Measurements from ENCODE around the gene JOSD2.

Gene JOSD2

GRCh38 chr19:50511069-50511822, at the start of gene JOSD2:
Gene JOSD2 (minus strand): TSS chr19:50511191. CDS start chr19:50510431, 760 bp downstream.
- Histone ChIP-seq H3K4me1 (ENCODE audit: control insufficient read depth, insufficient read depth, low read length) (peaks cover 8% of the 10 kb centered on the region), H3K9ac (ENCODE audit: low read length) (peak within 1 kb of the TSS; percentile 97), H3K4me3 (ENCODE audit: low read length) (peak within 1 kb of the TSS; percentile 98), H3K36me3 (ENCODE audit: control insufficient read depth, insufficient read depth, low read length, severe bottlenecking) (no peaks in the 10 kb centered on the region), H3K27me3 (replicated peaks; ENCODE audit: control insufficient read depth, insufficient read depth, low read length) (no peaks in the 10 kb centered on the region), H3K9me3 (ENCODE audit: control insufficient read depth, low read length) (no peaks in the 10 kb centered on the region)
- peak; percentile 100 for DNase-seq (ENCODE audit: low read depth)

GRCh38 chr19:50559636-50560035, 48.6 kb upstream of the JOSD2 start:
- Histone ChIP-seq H3K4me1 (ENCODE audit: control insufficient read depth, insufficient read depth, low read length) (peaks cover 2% of the 10 kb centered on the region), H3K27me3 (replicated peaks; ENCODE audit: control insufficient read depth, insufficient read depth, low read length) (peaks cover 39% of the 10 kb centered on the region), H3K36me3 (ENCODE audit: control insufficient read depth, insufficient read depth, low read length, severe bottlenecking) (no peaks in the 10 kb centered on the region), H3K9ac (ENCODE audit: low read length) (no peak overlapping the region), H3K9me3 (ENCODE audit: control insufficient read depth, low read length) (no peaks in the 10 kb centered on the region), H3K4me3 (ENCODE audit: low read length) (no peak overlapping the region)
- DNase-seq (ENCODE audit: low read depth) = no peak

GRCh38 chr19:50558449-50558848, 47.5 kb upstream of the JOSD2 start:
- no peak overlapping the region for H3K9ac ChIP-seq (ENCODE audit: low read length)
- H3K4me3 ChIP-seq (ENCODE audit: low read length) = no peak overlapping the region
- no peaks in the 10 kb centered on the region for H3K36me3 ChIP-seq (ENCODE audit: control insufficient read depth, insufficient read depth, low read length, severe bottlenecking)
- peaks cover 43% of the 10 kb centered on the region for H3K27me3 ChIP-seq (replicated peaks; ENCODE audit: control insufficient read depth, insufficient read depth, low read length)
- DNase-seq (ENCODE audit: low read depth) = no peak
- H3K4me1 ChIP-seq (ENCODE audit: control insufficient read depth, insufficient read depth, low read length) = peaks cover 2% of the 10 kb centered on the region
- no peaks in the 10 kb centered on the region for H3K9me3 ChIP-seq (ENCODE audit: control insufficient read depth, low read length)

GRCh38 chr19:50558039-50558438, 47.0 kb upstream of the JOSD2 start:
- H3K4me1 ChIP-seq (ENCODE audit: control insufficient read depth, insufficient read depth, low read length) = peaks cover 2% of the 10 kb centered on the region
- DNase-seq (ENCODE audit: low read depth) = no peak
- no peak overlapping the region for H3K4me3 ChIP-seq (ENCODE audit: low read length)
- peaks cover 44% of the 10 kb centered on the region for H3K27me3 ChIP-seq (replicated peaks; ENCODE audit: control insufficient read depth, insufficient read depth, low read length)
- H3K36me3 ChIP-seq (ENCODE audit: control insufficient read depth, insufficient read depth, low read length, severe bottlenecking) = no peaks in the 10 kb centered on the region
- H3K9me3 ChIP-seq (ENCODE audit: control insufficient read depth, low read length) = no peaks in the 10 kb centered on the region
- H3K9ac ChIP-seq (ENCODE audit: low read length) = no peak overlapping the region

- H3K4me1 ChIP-seq (ENCODE audit: control insufficient read depth, insufficient read depth, low read length) = peaks cover 2% of the 10 kb centered on the region
- no peak overlapping the region for H3K4me3 ChIP-seq (ENCODE audit: low read length)
- no peaks in the 10 kb centered on the region for H3K9me3 ChIP-seq (ENCODE audit: control insufficient read depth, low read length)
- no peaks in the 10 kb centered on the region for H3K36me3 ChIP-seq (ENCODE audit: control insufficient read depth, insufficient read depth, low read length, severe bottlenecking)
- no peak overlapping the region for H3K9ac ChIP-seq (ENCODE audit: low read length)
- H3K27me3 ChIP-seq (replicated peaks; ENCODE audit: control insufficient read depth, insufficient read depth, low read length) = peaks cover 51% of the 10 kb centered on the region
- no peak for DNase-seq (ENCODE audit: low read depth)
Measured at GRCh38 chr19:50557009-50557613, 46.1 kb upstream of the JOSD2 start.

- Histone ChIP-seq H3K9ac (ENCODE audit: low read length) (no peak overlapping the region), H3K4me1 (ENCODE audit: control insufficient read depth, insufficient read depth, low read length) (peaks cover 2% of the 10 kb centered on the region), H3K4me3 (ENCODE audit: low read length) (peak overlapping the region; percentile 64), H3K9me3 (ENCODE audit: control insufficient read depth, low read length) (no peaks in the 10 kb centered on the region), H3K27me3 (replicated peaks; ENCODE audit: control insufficient read depth, insufficient read depth, low read length) (peaks cover 54% of the 10 kb centered on the region), H3K36me3 (ENCODE audit: control insufficient read depth, insufficient read depth, low read length, severe bottlenecking) (no peaks in the 10 kb centered on the region)
- peak; percentile 90 for DNase-seq (ENCODE audit: low read depth)
Measured at GRCh38 chr19:50556282-50557008, 45.5 kb upstream of the JOSD2 start.

- peaks cover 2% of the 10 kb centered on the region for H3K4me1 ChIP-seq (ENCODE audit: control insufficient read depth, insufficient read depth, low read length)
- no peak for DNase-seq (ENCODE audit: low read depth)
- H3K27me3 ChIP-seq (replicated peaks; ENCODE audit: control insufficient read depth, insufficient read depth, low read length) = peaks cover 54% of the 10 kb centered on the region
- no peaks in the 10 kb centered on the region for H3K9me3 ChIP-seq (ENCODE audit: control insufficient read depth, low read length)
- no peak overlapping the region for H3K9ac ChIP-seq (ENCODE audit: low read length)
- H3K36me3 ChIP-seq (ENCODE audit: control insufficient read depth, insufficient read depth, low read length, severe bottlenecking) = no peaks in the 10 kb centered on the region
- H3K4me3 ChIP-seq (ENCODE audit: low read length) = no peak overlapping the region
Measured at GRCh38 chr19:50555450-50556281, 44.7 kb upstream of the JOSD2 start.

- H3K27me3 ChIP-seq (replicated peaks; ENCODE audit: control insufficient read depth, insufficient read depth, low read length) = peaks cover 54% of the 10 kb centered on the region
- H3K4me3 ChIP-seq (ENCODE audit: low read length) = no peak overlapping the region
- no peak overlapping the region for H3K9ac ChIP-seq (ENCODE audit: low read length)
- no peaks in the 10 kb centered on the region for H3K36me3 ChIP-seq (ENCODE audit: control insufficient read depth, insufficient read depth, low read length, severe bottlenecking)
- DNase-seq (ENCODE audit: low read depth) = no peak
- H3K9me3 ChIP-seq (ENCODE audit: control insufficient read depth, low read length) = no peaks in the 10 kb centered on the region
- peaks cover 2% of the 10 kb centered on the region for H3K4me1 ChIP-seq (ENCODE audit: control insufficient read depth, insufficient read depth, low read length)
Measured at GRCh38 chr19:50555033-50555432, 44.0 kb upstream of the JOSD2 start.

GRCh38 chr19:50554212-50554611, 43.2 kb upstream of the JOSD2 start:
- Histone ChIP-seq H3K4me1 (ENCODE audit: control insufficient read depth, insufficient read depth, low read length) (peaks cover 2% of the 10 kb centered on the region), H3K27me3 (replicated peaks; ENCODE audit: control insufficient read depth, insufficient read depth, low read length) (peaks cover 52% of the 10 kb centered on the region), H3K36me3 (ENCODE audit: control insufficient read depth, insufficient read depth, low read length, severe bottlenecking) (no peaks in the 10 kb centered on the region), H3K9ac (ENCODE audit: low read length) (no peak overlapping the region), H3K9me3 (ENCODE audit: control insufficient read depth, low read length) (no peaks in the 10 kb centered on the region), H3K4me3 (ENCODE audit: low read length) (no peak overlapping the region)
- DNase-seq (ENCODE audit: low read depth) = no peak

- Histone ChIP-seq H3K36me3 (ENCODE audit: control insufficient read depth, insufficient read depth, low read length, severe bottlenecking) (no peaks in the 10 kb centered on the region), H3K4me3 (ENCODE audit: low read length) (no peak overlapping the region), H3K4me1 (ENCODE audit: control insufficient read depth, insufficient read depth, low read length) (peaks cover 2% of the 10 kb centered on the region), H3K9ac (ENCODE audit: low read length) (no peak overlapping the region), H3K27me3 (replicated peaks; ENCODE audit: control insufficient read depth, insufficient read depth, low read length) (peaks cover 46% of the 10 kb centered on the region), H3K9me3 (ENCODE audit: control insufficient read depth, low read length) (no peaks in the 10 kb centered on the region)
- DNase-seq (ENCODE audit: low read depth) = no peak
Measured at GRCh38 chr19:50553134-50553703, 42.2 kb upstream of the JOSD2 start.

Data from adipocyte (in vitro differentiated cells).